ENCODE measurements around the gene UGGT2.

DNA sequence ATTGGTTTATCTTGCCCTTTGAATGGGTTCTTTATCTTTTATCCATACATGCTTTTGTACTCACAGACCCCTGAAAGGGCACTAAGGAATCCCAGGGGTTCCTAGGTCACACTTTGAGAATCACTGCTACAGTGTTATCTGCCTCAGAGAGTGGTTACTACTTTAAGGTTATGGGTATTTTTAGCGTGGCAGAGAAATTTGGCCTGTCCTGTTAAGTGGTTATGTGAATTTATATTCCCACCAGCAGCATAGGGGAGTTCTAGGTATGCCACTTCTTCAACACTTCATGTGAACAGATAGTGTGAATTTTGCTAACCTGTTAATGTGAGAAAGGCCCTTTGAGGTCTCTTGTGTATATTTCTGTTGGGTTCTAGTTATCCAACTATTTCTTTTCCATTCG is 300.5 kb downstream of the UGGT2 start:
- TF ChIP-seq, protein P1, sequence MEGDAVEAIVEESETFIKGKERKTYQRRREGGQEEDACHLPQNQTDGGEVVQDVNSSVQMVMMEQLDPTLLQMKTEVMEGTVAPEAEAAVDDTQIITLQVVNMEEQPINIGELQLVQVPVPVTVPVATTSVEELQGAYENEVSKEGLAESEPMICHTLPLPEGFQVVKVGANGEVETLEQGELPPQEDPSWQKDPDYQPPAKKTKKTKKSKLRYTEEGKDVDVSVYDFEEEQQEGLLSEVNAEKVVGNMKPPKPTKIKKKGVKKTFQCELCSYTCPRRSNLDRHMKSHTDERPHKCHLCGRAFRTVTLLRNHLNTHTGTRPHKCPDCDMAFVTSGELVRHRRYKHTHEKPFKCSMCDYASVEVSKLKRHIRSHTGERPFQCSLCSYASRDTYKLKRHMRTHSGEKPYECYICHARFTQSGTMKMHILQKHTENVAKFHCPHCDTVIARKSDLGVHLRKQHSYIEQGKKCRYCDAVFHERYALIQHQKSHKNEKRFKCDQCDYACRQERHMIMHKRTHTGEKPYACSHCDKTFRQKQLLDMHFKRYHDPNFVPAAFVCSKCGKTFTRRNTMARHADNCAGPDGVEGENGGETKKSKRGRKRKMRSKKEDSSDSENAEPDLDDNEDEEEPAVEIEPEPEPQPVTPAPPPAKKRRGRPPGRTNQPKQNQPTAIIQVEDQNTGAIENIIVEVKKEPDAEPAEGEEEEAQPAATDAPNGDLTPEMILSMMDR (IDR thresholded peaks at IDR 0.05) = no peak
- no peak for TF ChIP-seq POLR2A (IDR thresholded peaks at IDR 0.05)
